GM12878 (cell line): ENCODE data around the gene SHC2.

Experiments used
- FOS ChIP-seq: IDR thresholded peaks from 3 replicates; pipeline ENCODE4 v1.6.1; 2011; ENCODE audit warnings: borderline replicate concordance; ENCODE audit not compliant: insufficient read length; ENCODE audit errors: extremely low read depth
- IRF3 ChIP-seq: fragments of 450-650 bp; IDR thresholded peaks from 2 replicates; pipeline ENCODE4 v1.6.1; 2014; ENCODE audit warnings: mild to moderate bottlenecking
- POLR2A ChIP-seq: IDR thresholded peaks from 2 replicates; pipeline ENCODE4 v1.6.1; 2011; ENCODE audit warnings: low read depth, mild to moderate bottlenecking, low read length
- POLR2AphosphoS5 ChIP-seq: IDR thresholded peaks from 2 replicates; pipeline ENCODE4 v1.6.1; 2011; ENCODE audit warnings: mild to moderate bottlenecking, low read length, inconsistent platforms
- SREBF2 ChIP-seq: IDR thresholded peaks from 2 replicates; pipeline ENCODE4 v1.6.1; 2012; ENCODE audit warnings: mild to moderate bottlenecking, low read length
- TAF1 ChIP-seq: IDR thresholded peaks from 2 replicates; pipeline ENCODE4 v1.6.1; 2011; ENCODE audit warnings: mild to moderate bottlenecking, low read depth, low read length, borderline replicate concordance
- TF ChIP-seq, protein P1 (sequence below): IDR thresholded peaks from 2 replicates; pipeline ENCODE4 v1.6.1; 2012; ENCODE audit warnings: low read depth, low read length, improper control_type of control experiment
- TF ChIP-seq, protein P2 (sequence below), 3 experiments: IDR thresholded peaks in 2 of 3; conservative IDR thresholded peaks in 1 of 3; 2 replicates each; pipeline ENCODE4 v1.5.1; 2011; ENCODE audit warnings: low read depth in 3 of 3, low read length in 3 of 3, mild to moderate bottlenecking in 3 of 3, control low read depth in 2 of 3, moderate library complexity in 2 of 3, inconsistent platforms in 1 of 3, mixed read lengths in 1 of 3; ENCODE audit not compliant: control insufficient read depth in 2 of 3, insufficient read depth in 1 of 3; ENCODE audit errors: extremely low read depth in 1 of 3

DNA sequence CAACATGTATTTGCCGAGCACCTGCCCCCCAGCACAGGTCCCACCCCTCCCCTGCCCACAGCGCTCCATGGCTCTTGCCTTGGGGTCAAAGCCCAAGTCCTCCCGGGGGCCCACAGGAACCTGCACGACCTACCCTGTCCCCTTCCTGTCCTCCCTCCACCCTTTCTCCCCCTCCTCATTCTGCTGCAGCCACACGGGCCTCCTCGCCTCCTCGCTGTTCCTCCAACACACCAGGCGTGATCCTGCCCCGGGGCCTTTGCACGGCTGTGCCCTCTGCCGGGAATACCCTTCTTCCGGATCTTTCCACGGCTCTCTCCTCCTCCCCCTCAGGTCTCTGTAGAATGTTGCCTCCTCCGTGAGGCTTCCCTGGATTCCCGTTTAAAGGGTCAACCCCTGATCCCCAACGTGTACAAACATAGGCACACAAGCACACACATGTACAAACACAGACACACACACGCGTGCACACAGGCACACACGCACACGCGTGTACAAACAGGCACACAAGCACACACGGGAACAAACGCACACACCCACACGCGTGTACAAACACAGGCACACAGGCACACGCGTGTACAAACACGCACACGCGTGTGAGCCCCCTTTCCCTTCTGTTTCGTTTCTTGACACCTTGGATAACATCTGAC lies 38.3 kb upstream of the SHC2 start:
- no peak for TF ChIP-seq POLR2A
- TF ChIP-seq, protein P1, sequence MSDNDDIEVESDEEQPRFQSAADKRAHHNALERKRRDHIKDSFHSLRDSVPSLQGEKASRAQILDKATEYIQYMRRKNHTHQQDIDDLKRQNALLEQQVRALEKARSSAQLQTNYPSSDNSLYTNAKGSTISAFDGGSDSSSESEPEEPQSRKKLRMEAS, result no peak
- TF ChIP-seq SREBF2, result no peak
- TF ChIP-seq, protein P2, sequence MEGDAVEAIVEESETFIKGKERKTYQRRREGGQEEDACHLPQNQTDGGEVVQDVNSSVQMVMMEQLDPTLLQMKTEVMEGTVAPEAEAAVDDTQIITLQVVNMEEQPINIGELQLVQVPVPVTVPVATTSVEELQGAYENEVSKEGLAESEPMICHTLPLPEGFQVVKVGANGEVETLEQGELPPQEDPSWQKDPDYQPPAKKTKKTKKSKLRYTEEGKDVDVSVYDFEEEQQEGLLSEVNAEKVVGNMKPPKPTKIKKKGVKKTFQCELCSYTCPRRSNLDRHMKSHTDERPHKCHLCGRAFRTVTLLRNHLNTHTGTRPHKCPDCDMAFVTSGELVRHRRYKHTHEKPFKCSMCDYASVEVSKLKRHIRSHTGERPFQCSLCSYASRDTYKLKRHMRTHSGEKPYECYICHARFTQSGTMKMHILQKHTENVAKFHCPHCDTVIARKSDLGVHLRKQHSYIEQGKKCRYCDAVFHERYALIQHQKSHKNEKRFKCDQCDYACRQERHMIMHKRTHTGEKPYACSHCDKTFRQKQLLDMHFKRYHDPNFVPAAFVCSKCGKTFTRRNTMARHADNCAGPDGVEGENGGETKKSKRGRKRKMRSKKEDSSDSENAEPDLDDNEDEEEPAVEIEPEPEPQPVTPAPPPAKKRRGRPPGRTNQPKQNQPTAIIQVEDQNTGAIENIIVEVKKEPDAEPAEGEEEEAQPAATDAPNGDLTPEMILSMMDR (IDR thresholded peaks at IDR 0.05 in 2 of 3, conservative IDR thresholded peaks at IDR 0.05 in 1 of 3; ENCODE audit: control insufficient read depth in 2 of 3, extremely low read depth in 1 of 3, insufficient read depth in 1 of 3, low read depth in 3 of 3, low read length in 3 of 3), result no peak
- no peak for TF ChIP-seq IRF3
- TF ChIP-seq FOS, result no peak
- no peak for TF ChIP-seq POLR2AphosphoS5
- TF ChIP-seq TAF1, result no peak
